GM23338 (cell line): ENCODE data around the gene ACOXL. TPM values are rescaled to one million over a fixed set of nuclear protein-coding genes. Genes with fewer than 3 reads are reported as not detected.

Experiments used
- CREB1 ChIP-seq: fragments of 250-450 bp; sonication (Bioruptor Pico); IDR thresholded peaks from 2 replicates; pipeline ENCODE4 v1.5.0; 2020; ENCODE audit warnings: low read depth, mild to moderate bottlenecking, moderate library complexity
- ETS1 ChIP-seq: IDR thresholded peaks from 2 replicates; pipeline ENCODE4 v1.6.1; 2016; ENCODE audit warnings: antibody characterized with exemption
- EZH2 ChIP-seq: fragments of 200-600 bp; sonication (generic); IDR thresholded peaks from one replicate; pipeline ENCODE4 v1.8.0; 2017; ENCODE audit warnings: antibody characterized with exemption, mild to moderate bottlenecking, low read depth; ENCODE audit not compliant: unreplicated experiment
- EZH2phosphoT487 ChIP-seq: fragments of 200-600 bp; sonication (generic); IDR thresholded peaks from one replicate; pipeline ENCODE4 v1.8.1; 2018; ENCODE audit warnings: antibody characterized with exemption; ENCODE audit not compliant: unreplicated experiment
- JUNB ChIP-seq: IDR thresholded peaks from one replicate; pipeline ENCODE4 v1.6.1; 2016; ENCODE audit warnings: antibody characterized with exemption; ENCODE audit not compliant: unreplicated experiment
- NANOG ChIP-seq: IDR thresholded peaks from 2 replicates; pipeline ENCODE4 v1.6.1; 2016; ENCODE audit warnings: antibody characterized with exemption, borderline replicate concordance
- POLR2AphosphoS5 ChIP-seq: IDR thresholded peaks from 2 replicates; pipeline ENCODE4 v1.6.1; 2016; ENCODE audit warnings: antibody characterized with exemption, low read depth
- REST ChIP-seq: IDR thresholded peaks from one replicate; pipeline ENCODE4 v1.6.1; 2018; ENCODE audit warnings: antibody characterized with exemption; ENCODE audit not compliant: unreplicated experiment
- ZNF114 ChIP-seq: fragments of 250-450 bp; sonication (Bioruptor Pico); IDR thresholded peaks from 2 replicates; pipeline ENCODE4 v1.5.0; 2020; ENCODE audit warnings: mild to moderate bottlenecking, moderate library complexity
- ZNF331 ChIP-seq: fragments of 250-450 bp; sonication (Bioruptor Pico); IDR thresholded peaks from 2 replicates; pipeline ENCODE4 v1.5.0; 2020; ENCODE audit warnings: low read depth, mild to moderate bottlenecking, moderate library complexity
- ZNF462 ChIP-seq: fragments of 250-450 bp; sonication (Bioruptor Pico); IDR thresholded peaks from 2 replicates; pipeline ENCODE4 v1.5.0; 2020; ENCODE audit warnings: mild to moderate bottlenecking, moderate library complexity
- polyA plus RNA-seq: library from polyadenylated mRNA; unstranded; fragments of >200 nt; fragmentation: Nextera tagmentation; extraction: Ambion mirVana; gene quantifications from 2 replicates; pipeline ENCODE4 v1.2.1, GENCODE V29; 2016
- total RNA-seq: library from RNA; depleted of rRNA; stranded (reverse); fragments of >200 nt; shearing (Covaris generic); gene quantifications from 2 replicates; pipeline ENCODE4 v1.2.3, GENCODE V29; 2014

The ACOXL gene
- total and polyA plus RNA-seq, 2 experiments from 2014 or later: 9.0 to 14.7 TPM

GRCh38 chr2:110973262-110973661, 240.9 kb downstream of the ACOXL start (continued):
- TF ChIP-seq ZNF462 (no peak), POLR2AphosphoS5 (no peak), ZNF331 (CRISPR knock-in tag) (no peak), ETS1 (no peak), EZH2phosphoT487 (no peak), JUNB (no peak), CREB1 (CRISPR knock-in tag) (no peak), REST (no peak), NANOG (no peak), EZH2 (no peak), ZNF114 (CRISPR knock-in tag) (no peak)
